WERI-Rb-1 (cell line): Measurements from ENCODE around the gene KRT83.

ENCODE experiments used
- DNase-seq: peaks from one replicate; pipeline ENCODE4 v3.0.0-alpha.2; 2020
- H3K27ac ChIP-seq: fragments of 250-450 bp; sonication (Bioruptor Pico); 2 replicates; pipeline ENCODE4 v1.5.1; 2020; ENCODE audit warnings: mild to moderate bottlenecking, moderate library complexity
- H3K27me3 ChIP-seq: fragments of 250-450 bp; sonication (Bioruptor Pico); 2 replicates; pipeline ENCODE4 v1.5.1; 2021; ENCODE audit warnings: mild to moderate bottlenecking, low read depth, moderate library complexity; ENCODE audit not compliant: insufficient read depth, severe bottlenecking
- H3K36me3 ChIP-seq: fragments of 250-450 bp; sonication (Bioruptor Pico); 2 replicates; pipeline ENCODE4 v1.5.1; 2020; ENCODE audit warnings: mild to moderate bottlenecking, moderate library complexity
- H3K4me3 ChIP-seq: 2 replicates; pipeline ENCODE4 v1.5.1; 2011; ENCODE audit warnings: low read depth, mild to moderate bottlenecking, control low read depth, low read length
- H3K9me3 ChIP-seq: fragments of 250-450 bp; sonication (Bioruptor Pico); 2 replicates; pipeline ENCODE4 v1.5.1; 2021; ENCODE audit warnings: mild to moderate bottlenecking, moderate library complexity; ENCODE audit not compliant: severe bottlenecking
- CTCF ChIP-seq: IDR thresholded peaks from 2 replicates; pipeline ENCODE4 v1.5.1; 2011; ENCODE audit warnings: low read depth, mild to moderate bottlenecking, control low read depth, inconsistent platforms, low read length

The KRT83 gene

GRCh38 chr12:52320784-52321400 lies at the start of gene KRT83:
Gene KRT83, minus strand, starts transcription at chr12:52321398. Its CDS starts 63 bp downstream, at chr12:52321335.
- Histone ChIP-seq H3K27me3 (peaks cover 29% of the 10 kb centered on the region), H3K4me3 (no peak within 1 kb of the TSS), H3K9me3 (no peaks in the 10 kb centered on the region), H3K27ac (no peak within 1 kb of the TSS), H3K36me3 (no peaks in the 10 kb centered on the region)
- TF ChIP-seq CTCF: no peak
- DNase-seq: no peak

DNA sequence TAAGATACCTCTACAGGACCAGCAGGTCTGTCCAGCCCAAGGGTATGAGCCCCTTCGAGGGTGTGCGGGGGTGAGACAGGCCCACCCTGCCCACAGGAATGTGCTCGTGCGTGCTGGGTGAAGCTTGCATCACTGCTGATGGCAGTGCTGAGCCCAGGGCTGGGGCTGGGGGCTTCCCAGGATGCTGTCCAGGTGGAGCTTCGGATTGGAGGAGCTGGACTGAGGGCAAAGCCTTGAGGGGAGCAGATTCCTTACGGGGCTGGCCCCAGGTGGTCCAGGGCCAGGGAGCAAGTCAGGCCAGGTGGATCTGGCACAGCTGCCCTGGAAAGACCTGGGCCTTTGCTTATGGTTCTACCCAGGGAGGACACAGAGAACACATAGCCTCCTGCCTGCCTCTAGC lies 48.6 kb upstream of the KRT83 start:
- H3K4me3 ChIP-seq: no peak overlapping the region

GRCh38 chr12:52369211-52369610 lies 48.0 kb upstream of the KRT83 start:
- TF ChIP-seq CTCF: no peak
- H3K27ac ChIP-seq: no peak overlapping the region
- peaks cover 32% of the 10 kb centered on the region for H3K27me3 ChIP-seq
- H3K36me3 ChIP-seq: no peaks in the 10 kb centered on the region
- H3K9me3 ChIP-seq: no peaks in the 10 kb centered on the region
- no peak overlapping the region for H3K4me3 ChIP-seq
- no peak for DNase-seq

More for the DNA sequence above, 48.6 kb upstream of the KRT83 start:
- no peak overlapping the region for H3K27ac ChIP-seq
- no peaks in the 10 kb centered on the region for H3K9me3 ChIP-seq
- no peak for DNase-seq
- no peak for TF ChIP-seq CTCF
- peaks cover 34% of the 10 kb centered on the region for H3K27me3 ChIP-seq
- H3K36me3 ChIP-seq: no peaks in the 10 kb centered on the region

- Histone ChIP-seq H3K27me3 (peaks cover 25% of the 10 kb centered on the region), H3K27ac (no peak overlapping the region), H3K36me3 (no peaks in the 10 kb centered on the region), H3K4me3 (no peak overlapping the region), H3K9me3 (no peaks in the 10 kb centered on the region)
- DNase-seq: no peak
- TF ChIP-seq CTCF: no peak
Observed at GRCh38 chr12:52368508-52368907, 47.3 kb upstream of the KRT83 start.

DNA sequence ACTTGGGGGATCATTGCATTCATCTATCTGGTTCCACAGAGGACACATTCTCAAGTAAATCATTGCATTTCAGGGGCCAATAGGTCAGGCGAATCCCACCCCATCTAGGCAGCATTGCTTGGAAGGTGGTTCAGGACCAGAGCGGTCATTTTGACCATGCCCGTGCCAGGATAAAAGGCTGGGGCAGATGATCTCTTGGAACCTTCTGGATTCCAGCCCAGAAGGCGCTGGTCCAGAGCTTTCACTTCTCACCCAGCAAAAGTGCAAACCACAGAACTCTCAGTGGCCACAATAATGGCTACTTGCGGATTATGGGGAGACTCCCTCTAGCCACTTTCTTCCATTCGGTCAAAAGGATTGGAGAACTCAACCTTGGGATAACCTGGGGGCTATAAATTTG lies 46.7 kb upstream of the KRT83 start:
- Histone ChIP-seq H3K27me3 (peaks cover 25% of the 10 kb centered on the region), H3K9me3 (no peaks in the 10 kb centered on the region), H3K36me3 (no peaks in the 10 kb centered on the region), H3K4me3 (no peak overlapping the region), H3K27ac (no peak overlapping the region)
- no peak for TF ChIP-seq CTCF
- DNase-seq: no peak
